GM10248 (cell line): ENCODE measurements around the gene CTBS.
A peak's percentile ranks its signal among the peaks of the same experiment; 100 is the strongest.

Experiments used
- CTCF ChIA-PET: fragments of 300-600 bp; sonication (Branson Sonifier 250); formaldehyde crosslinking; extraction: SDS; loops from one replicate; lab custom pipeline; 2021; ENCODE audit warnings: antibody characterized with exemption; lab: Yijun Ruan, JAX
- POLR2A ChIA-PET: fragments of 350-650 bp; sonication (Branson Sonifier 250); formaldehyde crosslinking; extraction: SDS; loops from one replicate; lab custom pipeline; 2020; ENCODE audit warnings: antibody characterized with exemption; lab: Yijun Ruan, JAX
- DNase-seq: peaks from one replicate; pipeline ENCODE4 v3.0.0; 2012; ENCODE audit errors: extremely low spot score
- CTCF ChIP-seq: IDR thresholded peaks from 2 replicates; pipeline ENCODE4 v1.5.1; 2012; ENCODE audit warnings: mild to moderate bottlenecking, low read depth; ENCODE audit errors: extremely low read depth, missing control alignments, control extremely low read depth

CTBS gene

GRCh38 chr1:84569216-84569615, 5.0 kb downstream of the CTBS start:
- DNase-seq: no peak
- TF ChIP-seq CTCF: no peak
- ChIA-PET POLR2A (no interaction called here), CTCF (interaction anchor here (1.1 kb wide), 2 partner anchors 29 to 51 kb away, joined by 3 read pairs; no protein-coding TSS in a partner anchor)

DNA sequence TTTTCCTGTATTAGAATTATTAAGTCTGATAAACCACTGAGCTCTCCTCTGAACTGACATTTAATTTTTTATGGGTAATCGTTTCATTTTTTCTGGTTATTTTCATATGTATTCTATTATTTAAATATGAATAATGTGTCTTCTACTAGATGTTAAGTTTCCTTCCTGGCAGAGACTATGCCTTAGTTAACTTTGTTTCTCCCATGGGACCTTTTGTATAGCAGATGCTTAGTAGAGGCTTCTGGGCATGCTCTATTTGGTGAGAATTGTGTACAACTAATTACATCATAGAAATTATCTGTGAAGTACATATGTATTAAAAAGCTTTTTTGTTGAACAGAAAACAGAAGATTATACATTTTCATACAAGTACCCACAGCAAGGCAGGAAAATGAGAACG, 23.4 kb downstream of the CTBS start:
- TF ChIP-seq CTCF: no peak
- ChIA-PET CTCF (no interaction called here), POLR2A (no interaction called here)
- DNase-seq: no peak

GRCh38 chr1:84541679-84542078, 32.6 kb downstream of the CTBS start:
- ChIA-PET CTCF (interaction anchor here (1.3 to 1.5 kb wide), 3 partner anchors 15 to 108 kb away, joined by 3 to 4 read pairs (median 3); no protein-coding TSS in a partner anchor), POLR2A (no interaction called here)
- DNase-seq: no peak
- TF ChIP-seq CTCF: peak; percentile 28

- CTCF ChIA-PET: interaction anchor here (1.3 kb wide), 1 partner anchor 28 kb away, joined by 3 read pairs; no protein-coding TSS in a partner anchor
- POLR2A ChIA-PET: no interaction called here
- DNase-seq: no peak
- TF ChIP-seq CTCF: no peak
Observed at GRCh38 chr1:84540759-84541158, 33.5 kb downstream of the CTBS start.

- CTCF ChIA-PET: interaction anchor here (1.3 kb wide), 1 partner anchor 29 kb away, joined by 3 read pairs; no protein-coding TSS in a partner anchor
Observed at GRCh38 chr1:84539972-84540371, 34.3 kb downstream of the CTBS start.

DNA sequence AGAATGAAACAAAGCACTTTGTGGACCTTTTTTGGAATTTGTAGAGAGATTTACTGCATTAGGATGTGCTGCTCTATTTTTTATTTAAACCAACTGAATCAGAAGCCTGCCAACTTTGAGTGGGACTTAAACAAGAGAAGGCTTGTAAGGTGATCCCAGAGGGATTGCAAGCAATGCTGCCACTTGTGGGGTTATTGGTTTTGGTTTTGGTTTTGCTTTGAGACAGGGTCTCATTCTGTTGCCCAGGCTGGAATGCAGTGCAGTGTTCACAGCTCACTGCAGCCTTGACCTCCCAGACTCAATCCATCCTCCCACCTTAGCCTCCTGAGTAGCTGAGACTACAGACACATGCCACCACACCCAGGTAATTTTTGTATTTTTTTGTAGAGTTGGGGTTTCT, 35.6 kb downstream of the CTBS start:
- CTCF ChIA-PET: interaction anchor here (0.9 to 1.4 kb wide), 3 partner anchors 9 to 82 kb away, joined by 3 to 4 read pairs (median 4); no protein-coding TSS in a partner anchor
- no peak for DNase-seq
- TF ChIP-seq CTCF: no peak
- POLR2A ChIA-PET: no interaction called here

More at GRCh38 chr1:84539972-84540371, 34.3 kb downstream of the CTBS start:
- POLR2A ChIA-PET: no interaction called here
- no peak for TF ChIP-seq CTCF
- DNase-seq: no peak

- DNase-seq: no peak
- ChIA-PET POLR2A (no interaction called here), CTCF (interaction anchor here (1.0 to 1.2 kb wide), 2 partner anchors 8 to 17 kb away, joined by 3 read pairs; no protein-coding TSS in a partner anchor)
- no peak for TF ChIP-seq CTCF
Observed at GRCh38 chr1:84525779-84526178, 48.5 kb downstream of the CTBS start.
